ENCODE results near the gene ALS2. TPM values are rescaled to one million over a fixed set of nuclear protein-coding genes. Genes with fewer than 3 reads are reported as not detected.

Gene ALS2
- total and polyA plus RNA-seq, 4 donors, result 8.2 to 35.3 (median 15.0) TPM

DNA sequence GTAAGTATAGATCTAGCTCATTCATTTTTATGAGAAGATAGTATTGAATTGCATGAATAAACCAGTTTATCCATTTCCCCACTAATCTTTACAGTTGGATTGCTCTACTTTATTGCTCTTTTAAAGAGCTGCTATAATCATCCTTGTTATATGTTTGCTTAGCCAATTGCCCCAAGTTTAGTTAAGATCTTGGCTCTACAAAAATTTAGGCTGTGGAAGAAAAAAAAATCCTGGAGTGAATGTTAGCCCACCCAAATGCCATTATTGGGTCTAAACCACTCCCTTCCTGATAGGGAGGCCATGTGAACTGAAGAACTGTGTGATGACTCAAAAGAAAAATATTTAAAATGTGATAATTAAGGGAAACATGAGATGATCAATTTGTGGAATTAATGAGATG is 2.9 kb downstream of the ALS2 start (continued):
- TF ChIP-seq, protein P1, sequence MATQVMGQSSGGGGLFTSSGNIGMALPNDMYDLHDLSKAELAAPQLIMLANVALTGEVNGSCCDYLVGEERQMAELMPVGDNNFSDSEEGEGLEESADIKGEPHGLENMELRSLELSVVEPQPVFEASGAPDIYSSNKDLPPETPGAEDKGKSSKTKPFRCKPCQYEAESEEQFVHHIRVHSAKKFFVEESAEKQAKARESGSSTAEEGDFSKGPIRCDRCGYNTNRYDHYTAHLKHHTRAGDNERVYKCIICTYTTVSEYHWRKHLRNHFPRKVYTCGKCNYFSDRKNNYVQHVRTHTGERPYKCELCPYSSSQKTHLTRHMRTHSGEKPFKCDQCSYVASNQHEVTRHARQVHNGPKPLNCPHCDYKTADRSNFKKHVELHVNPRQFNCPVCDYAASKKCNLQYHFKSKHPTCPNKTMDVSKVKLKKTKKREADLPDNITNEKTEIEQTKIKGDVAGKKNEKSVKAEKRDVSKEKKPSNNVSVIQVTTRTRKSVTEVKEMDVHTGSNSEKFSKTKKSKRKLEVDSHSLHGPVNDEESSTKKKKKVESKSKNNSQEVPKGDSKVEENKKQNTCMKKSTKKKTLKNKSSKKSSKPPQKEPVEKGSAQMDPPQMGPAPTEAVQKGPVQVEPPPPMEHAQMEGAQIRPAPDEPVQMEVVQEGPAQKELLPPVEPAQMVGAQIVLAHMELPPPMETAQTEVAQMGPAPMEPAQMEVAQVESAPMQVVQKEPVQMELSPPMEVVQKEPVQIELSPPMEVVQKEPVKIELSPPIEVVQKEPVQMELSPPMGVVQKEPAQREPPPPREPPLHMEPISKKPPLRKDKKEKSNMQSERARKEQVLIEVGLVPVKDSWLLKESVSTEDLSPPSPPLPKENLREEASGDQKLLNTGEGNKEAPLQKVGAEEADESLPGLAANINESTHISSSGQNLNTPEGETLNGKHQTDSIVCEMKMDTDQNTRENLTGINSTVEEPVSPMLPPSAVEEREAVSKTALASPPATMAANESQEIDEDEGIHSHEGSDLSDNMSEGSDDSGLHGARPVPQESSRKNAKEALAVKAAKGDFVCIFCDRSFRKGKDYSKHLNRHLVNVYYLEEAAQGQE (IDR thresholded peaks at IDR 0.05), result no peak
- TF ChIP-seq FOXA1 (IDR thresholded peaks at IDR 0.05), result no peak
- TF ChIP-seq, protein P2, sequence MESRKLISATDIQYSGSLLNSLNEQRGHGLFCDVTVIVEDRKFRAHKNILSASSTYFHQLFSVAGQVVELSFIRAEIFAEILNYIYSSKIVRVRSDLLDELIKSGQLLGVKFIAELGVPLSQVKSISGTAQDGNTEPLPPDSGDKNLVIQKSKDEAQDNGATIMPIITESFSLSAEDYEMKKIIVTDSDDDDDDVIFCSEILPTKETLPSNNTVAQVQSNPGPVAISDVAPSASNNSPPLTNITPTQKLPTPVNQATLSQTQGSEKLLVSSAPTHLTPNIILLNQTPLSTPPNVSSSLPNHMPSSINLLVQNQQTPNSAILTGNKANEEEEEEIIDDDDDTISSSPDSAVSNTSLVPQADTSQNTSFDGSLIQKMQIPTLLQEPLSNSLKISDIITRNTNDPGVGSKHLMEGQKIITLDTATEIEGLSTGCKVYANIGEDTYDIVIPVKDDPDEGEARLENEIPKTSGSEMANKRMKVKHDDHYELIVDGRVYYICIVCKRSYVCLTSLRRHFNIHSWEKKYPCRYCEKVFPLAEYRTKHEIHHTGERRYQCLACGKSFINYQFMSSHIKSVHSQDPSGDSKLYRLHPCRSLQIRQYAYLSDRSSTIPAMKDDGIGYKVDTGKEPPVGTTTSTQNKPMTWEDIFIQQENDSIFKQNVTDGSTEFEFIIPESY (IDR thresholded peaks at IDR 0.05), result no peak
- TF ChIP-seq JUND (IDR thresholded peaks at IDR 0.05), result no peak
- TF ChIP-seq YY1 (IDR thresholded peaks at IDR 0.05), result no peak
- no peak for TF ChIP-seq EGR1 (IDR thresholded peaks at IDR 0.05; ENCODE audit: low read depth in 2 of 2)
- TF ChIP-seq HNF4G (IDR thresholded peaks at IDR 0.05), result no peak
- TF ChIP-seq SP1 (IDR thresholded peaks at IDR 0.05), result no peak

DNA sequence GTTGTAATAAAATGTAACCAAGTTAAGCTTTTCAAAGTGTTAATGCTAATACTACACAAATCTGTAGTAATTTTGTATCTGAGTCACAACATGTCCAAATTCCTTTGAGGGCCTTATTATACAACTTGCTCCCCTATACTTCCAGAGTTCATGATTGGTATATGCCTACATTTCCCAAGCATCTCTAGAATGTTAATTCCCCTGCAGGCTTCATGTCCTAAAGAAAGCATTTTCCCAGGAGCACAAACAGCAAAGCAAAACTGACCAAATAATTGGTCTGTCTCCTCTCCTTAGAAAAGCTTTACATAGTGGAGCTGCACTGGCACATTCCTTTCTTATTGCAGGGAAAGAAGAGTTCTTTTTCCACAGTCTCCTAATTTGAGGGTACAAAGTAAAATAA is 3.7 kb downstream of the ALS2 start:
- H3K9ac ChIP-seq (ENCODE audit: low read depth in 1 of 2, low read length in 2 of 2), result no peak overlapping the region
- TF ChIP-seq, protein P1 (IDR thresholded peaks at IDR 0.05), result no peak
- TF ChIP-seq GABPA (IDR thresholded peaks at IDR 0.05 in 1 of 2, conservative IDR thresholded peaks at IDR 0.05 in 1 of 2) (no peak), EGR1 (IDR thresholded peaks at IDR 0.05; ENCODE audit: low read depth in 2 of 2) (no peak), TAF1 (conservative IDR thresholded peaks at IDR 0.05) (no peak), FOXA1 (IDR thresholded peaks at IDR 0.05) (no peak), RAD21 (IDR thresholded peaks at IDR 0.05) (no peak), YY1 (IDR thresholded peaks at IDR 0.05) (no peak), RXRA (IDR thresholded peaks at IDR 0.05) (no peak), NR2F2 (IDR thresholded peaks at IDR 0.05) (no peak)
- TF ChIP-seq, protein P3, sequence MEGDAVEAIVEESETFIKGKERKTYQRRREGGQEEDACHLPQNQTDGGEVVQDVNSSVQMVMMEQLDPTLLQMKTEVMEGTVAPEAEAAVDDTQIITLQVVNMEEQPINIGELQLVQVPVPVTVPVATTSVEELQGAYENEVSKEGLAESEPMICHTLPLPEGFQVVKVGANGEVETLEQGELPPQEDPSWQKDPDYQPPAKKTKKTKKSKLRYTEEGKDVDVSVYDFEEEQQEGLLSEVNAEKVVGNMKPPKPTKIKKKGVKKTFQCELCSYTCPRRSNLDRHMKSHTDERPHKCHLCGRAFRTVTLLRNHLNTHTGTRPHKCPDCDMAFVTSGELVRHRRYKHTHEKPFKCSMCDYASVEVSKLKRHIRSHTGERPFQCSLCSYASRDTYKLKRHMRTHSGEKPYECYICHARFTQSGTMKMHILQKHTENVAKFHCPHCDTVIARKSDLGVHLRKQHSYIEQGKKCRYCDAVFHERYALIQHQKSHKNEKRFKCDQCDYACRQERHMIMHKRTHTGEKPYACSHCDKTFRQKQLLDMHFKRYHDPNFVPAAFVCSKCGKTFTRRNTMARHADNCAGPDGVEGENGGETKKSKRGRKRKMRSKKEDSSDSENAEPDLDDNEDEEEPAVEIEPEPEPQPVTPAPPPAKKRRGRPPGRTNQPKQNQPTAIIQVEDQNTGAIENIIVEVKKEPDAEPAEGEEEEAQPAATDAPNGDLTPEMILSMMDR (IDR thresholded peaks at IDR 0.05; ENCODE audit: low read depth, low read length, missing input control), result no peak
- TF ChIP-seq, protein P2 (IDR thresholded peaks at IDR 0.05), result no peak
- TF ChIP-seq, protein P4, sequence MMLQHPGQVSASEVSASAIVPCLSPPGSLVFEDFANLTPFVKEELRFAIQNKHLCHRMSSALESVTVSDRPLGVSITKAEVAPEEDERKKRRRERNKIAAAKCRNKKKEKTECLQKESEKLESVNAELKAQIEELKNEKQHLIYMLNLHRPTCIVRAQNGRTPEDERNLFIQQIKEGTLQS (IDR thresholded peaks at IDR 0.05), result no peak
- no peaks in the 10 kb centered on the region for H3K9me3 ChIP-seq (ENCODE audit: control insufficient read depth in 4 of 4, low read length in 3 of 4)
- peaks cover 2 to 51% (median 34%) of the 10 kb centered on the region in 4 donors for H3K4me1 ChIP-seq (ENCODE audit: control insufficient read depth in 4 of 4, insufficient read depth in 4 of 4, low read length in 3 of 4)
- no peak overlapping the region for H3K27ac ChIP-seq (ENCODE audit: low read depth in 1 of 2, low read length in 2 of 2)
- H3K27me3 ChIP-seq (ENCODE audit: control insufficient read depth in 4 of 4, insufficient read depth in 4 of 4, low read length in 3 of 4), result no peaks in the 10 kb centered on the region
- no peak for DNase-seq (ENCODE audit: low spot score)
- H3K4me3 ChIP-seq (ENCODE audit: low read depth in 1 of 3, low read length in 3 of 3), result no peak overlapping the region
- H3K36me3 ChIP-seq (ENCODE audit: control insufficient read depth in 4 of 4, insufficient read depth in 3 of 4, low read depth in 1 of 4, low read length in 3 of 4), result no peaks in the 10 kb centered on the region
